ENCODE data around the gene ATP6V0D1. TPM values are rescaled to one million over a fixed set of nuclear protein-coding genes. Genes with fewer than 3 reads are reported as not detected.

ATP6V0D1 gene
- total RNA-seq (10 to 100 TPM; 49.3 to 57.6 TPM), polyA plus RNA-seq (107 TPM)

GRCh38 chr16:67480833-67481560 is at the start of gene ATP6V0D1:
TSS of gene ATP6V0D1 (minus strand) at chr16:67481157. CDS start at chr16:67481086, 71 bp downstream.
- Histone ChIP-seq H3K4me1 (ENCODE audit: insufficient read depth, low read length) (peaks cover 28% of the 10 kb centered on the region), H3K9me3 (ENCODE audit: low read length) (no peaks in the 10 kb centered on the region), H3K4me3 (ENCODE audit: low read length) (peak within 1 kb of the TSS; percentile 96), H3K36me3 (ENCODE audit: insufficient read depth, low read length) (peaks cover 11% of the 10 kb centered on the region), H3K27ac (ENCODE audit: low read depth, low read length) (peak within 1 kb of the TSS; percentile 98), H3K27me3 (ENCODE audit: insufficient read depth, low read length, poor library complexity, severe bottlenecking) (no peaks in the 10 kb centered on the region)
- Mint-ChIP-seq H3K9me3 (no peaks in the 10 kb centered on the region), H3K4me1 (peaks cover 45 to 72% (median 47%) of the 10 kb centered on the region in 3 donors), H3K36me3 (peaks cover 0 to 44% (median 0%) of the 10 kb centered on the region in 3 donors), H3K4me3 (peak within 1 kb of the TSS; percentile 96 to 100 (median 100)), H3K27ac (peak within 1 kb of the TSS; percentile 96 to 100 (median 99)), H3K27me3 (peaks cover 0 to 2% of the 10 kb centered on the region in 2 donors)
- DNase-seq, result peak; percentile 98 to 99 (median 99)
- ChIA-PET CTCF (interaction anchor here (0.7 to 6.3 kb wide), 27 partner anchors 10 to 332 kb away, joined by 3 to 94 read pairs (median 4); partner anchors contain the start of genes ACD, CARMIL2 and HSD11B2), POLR2A (interaction anchor here (0.5 to 1.8 kb wide), 13 partner anchors 33 to 703 kb away, joined by 3 to 9 read pairs (median 4); partner anchors contain the start of genes ACD, CARMIL2, CTCF and RANBP10)

- DNase-seq, result peak in 2 of 5 donors; percentile 24 to 64
- H3K27ac Mint-ChIP-seq, result peak overlapping the region in 4 of 8 donors; percentile 22 to 82 (median 42)
These were observed 49.3 kb upstream of the ATP6V0D1 start for GRCh38 chr16:67530013-67530939.

GRCh38 chr16:67529582-67530012 is 48.6 kb upstream of the ATP6V0D1 start:
- Histone ChIP-seq H3K4me1 (ENCODE audit: insufficient read depth, low read length) (peaks cover 31% of the 10 kb centered on the region), H3K9me3 (ENCODE audit: low read length) (no peaks in the 10 kb centered on the region), H3K27ac (ENCODE audit: low read depth, low read length) (peak overlapping the region; percentile 38), H3K36me3 (ENCODE audit: insufficient read depth, low read length) (no peaks in the 10 kb centered on the region), H3K4me3 (ENCODE audit: low read length) (peak overlapping the region; percentile 25), H3K27me3 (ENCODE audit: insufficient read depth, low read length, poor library complexity, severe bottlenecking) (peaks cover 15% of the 10 kb centered on the region)
- Mint-ChIP-seq H3K27me3 (peaks cover 18 to 37% of the 10 kb centered on the region in 2 donors), H3K9me3 (no peaks in the 10 kb centered on the region), H3K4me3 (peak overlapping the region; percentile 70 to 84 (median 80)), H3K27ac (peak overlapping the region in 2 of 8 donors; percentile 52 to 82), H3K36me3 (no peaks in the 10 kb centered on the region), H3K4me1 (peaks cover 14 to 22% (median 19%) of the 10 kb centered on the region in 3 donors)
- POLR2A ChIA-PET, result interaction anchor here (0.6 to 1.0 kb wide), 2 partner anchors 10 to 18 kb away, joined by 3 read pairs; no protein-coding TSS in a partner anchor
- DNase-seq, result no peak
- CTCF ChIA-PET, result interaction anchor here (0.8 to 13.7 kb wide), 5 partner anchors 8 to 116 kb away, joined by 3 to 125 read pairs (median 3); partner anchors contain the start of genes ATP6V0D1 and CARMIL2

More at GRCh38 chr16:67530013-67530939, 49.3 kb upstream of the ATP6V0D1 start:
- peaks cover 14 to 24% (median 19%) of the 10 kb centered on the region in 3 donors for H3K4me1 Mint-ChIP-seq
- Histone ChIP-seq H3K4me1 (ENCODE audit: insufficient read depth, low read length) (peaks cover 31% of the 10 kb centered on the region), H3K27me3 (ENCODE audit: insufficient read depth, low read length, poor library complexity, severe bottlenecking) (peaks cover 15% of the 10 kb centered on the region), H3K27ac (ENCODE audit: low read depth, low read length) (peak overlapping the region; percentile 38), H3K4me3 (ENCODE audit: low read length) (peak overlapping the region; percentile 25), H3K36me3 (ENCODE audit: insufficient read depth, low read length) (no peaks in the 10 kb centered on the region), H3K9me3 (ENCODE audit: low read length) (no peaks in the 10 kb centered on the region)
- POLR2A ChIA-PET, result interaction anchor here (1.0 kb wide), 1 partner anchor 17 kb away, joined by 3 read pairs; no protein-coding TSS in a partner anchor
- no peaks in the 10 kb centered on the region for H3K36me3 Mint-ChIP-seq
- peak overlapping the region; percentile 70 to 84 (median 80) for H3K4me3 Mint-ChIP-seq
- H3K9me3 Mint-ChIP-seq, result no peaks in the 10 kb centered on the region
- CTCF ChIA-PET, result interaction anchor here (1.0 to 13.7 kb wide), 5 partner anchors 9 to 286 kb away, joined by 3 to 125 read pairs (median 4); partner anchors contain the start of genes ATP6V0D1 and CARMIL2
- peaks cover 18 to 37% of the 10 kb centered on the region in 2 donors for H3K27me3 Mint-ChIP-seq

- peaks cover 15% of the 10 kb centered on the region for H3K27me3 ChIP-seq (ENCODE audit: insufficient read depth, low read length, poor library complexity, severe bottlenecking)
- Mint-ChIP-seq H3K9me3 (no peaks in the 10 kb centered on the region), H3K27ac (no peak overlapping the region), H3K36me3 (no peaks in the 10 kb centered on the region), H3K4me1 (peaks cover 14 to 22% (median 19%) of the 10 kb centered on the region in 3 donors), H3K27me3 (peaks cover 18 to 37% of the 10 kb centered on the region in 2 donors), H3K4me3 (peak overlapping the region in 6 of 7 donors; percentile 70 to 84 (median 80))
- H3K4me3 ChIP-seq (ENCODE audit: low read length), result peak overlapping the region; percentile 25
- H3K4me1 ChIP-seq (ENCODE audit: insufficient read depth, low read length), result peaks cover 31% of the 10 kb centered on the region
- H3K36me3 ChIP-seq (ENCODE audit: insufficient read depth, low read length), result no peaks in the 10 kb centered on the region
- ChIA-PET POLR2A (interaction anchor here (0.6 to 1.5 kb wide), 3 partner anchors 9 to 33 kb away, joined by 3 to 10 read pairs (median 3); partner anchors contain the start of gene CTCF), CTCF (interaction anchor here (0.8 to 13.7 kb wide), 5 partner anchors 8 to 116 kb away, joined by 3 to 125 read pairs (median 3); partner anchors contain the start of genes ATP6V0D1 and CARMIL2)
- H3K27ac ChIP-seq (ENCODE audit: low read depth, low read length), result peak overlapping the region; percentile 38
- H3K9me3 ChIP-seq (ENCODE audit: low read length), result no peaks in the 10 kb centered on the region
- DNase-seq, result no peak
These were observed 48.1 kb upstream of the ATP6V0D1 start for GRCh38 chr16:67528870-67529581.

- Mint-ChIP-seq H3K36me3 (no peaks in the 10 kb centered on the region), H3K4me1 (peaks cover 14 to 22% (median 19%) of the 10 kb centered on the region in 3 donors), H3K9me3 (no peaks in the 10 kb centered on the region), H3K27me3 (peaks cover 18 to 37% of the 10 kb centered on the region in 2 donors), H3K27ac (peak within 1 kb of the TSS in 1 of 8 donors; percentile 52), H3K4me3 (peak within 1 kb of the TSS; percentile 70 to 84 (median 80))
- ChIA-PET POLR2A (interaction anchor here (1.2 to 1.5 kb wide), 2 partner anchors 9 to 34 kb away, joined by 3 to 10 read pairs; partner anchors contain the start of gene CTCF), CTCF (interaction anchor here (1.4 to 13.7 kb wide), 3 partner anchors 7 to 117 kb away, joined by 3 to 125 read pairs (median 3); partner anchors contain the start of gene CARMIL2)
- peaks cover 15% of the 10 kb centered on the region for H3K27me3 ChIP-seq (ENCODE audit: insufficient read depth, low read length, poor library complexity, severe bottlenecking)
- H3K4me1 ChIP-seq (ENCODE audit: insufficient read depth, low read length), result peaks cover 31% of the 10 kb centered on the region
- peak in 4 of 5 donors; percentile 24 to 66 (median 36) for DNase-seq
- H3K36me3 ChIP-seq (ENCODE audit: insufficient read depth, low read length), result no peaks in the 10 kb centered on the region
- H3K27ac ChIP-seq (ENCODE audit: low read depth, low read length), result peak within 1 kb of the TSS; percentile 38
- H3K4me3 ChIP-seq (ENCODE audit: low read length), result peak within 1 kb of the TSS; percentile 25
- H3K9me3 ChIP-seq (ENCODE audit: low read length), result no peaks in the 10 kb centered on the region
These were observed 47.4 kb upstream of the ATP6V0D1 start, which contains the start of gene RIPOR1 for GRCh38 chr16:67528222-67528869. TSS of gene RIPOR1 (plus strand) at chr16:67528829. CDS start at chr16:67538447, 9,618 bp downstream.

- POLR2A ChIA-PET, result interaction anchor here (0.6 kb wide), 1 partner anchor 26 kb away, joined by 3 read pairs; no protein-coding TSS in a partner anchor
- Histone ChIP-seq H3K4me1 (ENCODE audit: insufficient read depth, low read length) (peaks cover 34% of the 10 kb centered on the region), H3K9me3 (ENCODE audit: low read length) (no peaks in the 10 kb centered on the region), H3K4me3 (ENCODE audit: low read length) (no peak overlapping the region), H3K36me3 (ENCODE audit: insufficient read depth, low read length) (no peaks in the 10 kb centered on the region), H3K27ac (ENCODE audit: low read depth, low read length) (no peak overlapping the region), H3K27me3 (ENCODE audit: insufficient read depth, low read length, poor library complexity, severe bottlenecking) (peaks cover 12% of the 10 kb centered on the region)
- Mint-ChIP-seq H3K4me3 (peak overlapping the region in 3 of 7 donors; percentile 26 to 80 (median 53)), H3K27me3 (peaks cover 14 to 25% of the 10 kb centered on the region in 2 donors), H3K4me1 (peaks cover 20 to 24% (median 23%) of the 10 kb centered on the region in 3 donors), H3K36me3 (no peaks in the 10 kb centered on the region), H3K27ac (peak overlapping the region in 3 of 8 donors; percentile 43 to 52 (median 45)), H3K9me3 (no peaks in the 10 kb centered on the region)
- DNase-seq, result no peak
- CTCF ChIA-PET, result interaction anchor here (0.9 to 1.6 kb wide), 5 partner anchors 10 to 115 kb away, joined by 3 to 6 read pairs (median 4); no protein-coding TSS in a partner anchor
These were observed 45.3 kb upstream of the ATP6V0D1 start for GRCh38 chr16:67526149-67526791.
